AG09319 (cell line): ENCODE measurements around the gene VDAC1.
"Not testable (repeated sequence)": the region's sequence is repeated elsewhere in the genome, so short reads cannot be mapped to it uniquely, and the experiment has no call there.

ENCODE experiments used
- DNase-seq: peaks from one replicate; pipeline ENCODE4 v3.0.0-alpha.2; 2010; ENCODE audit warnings: low read depth; ENCODE audit errors: extremely low read depth
- TF ChIP-seq, protein P1 (sequence below): IDR thresholded peaks from 2 replicates; pipeline ENCODE4 v1.5.1; 2011; ENCODE audit warnings: low read depth, mild to moderate bottlenecking, inconsistent platforms, low read length, moderate library complexity

The VDAC1 gene

DNA sequence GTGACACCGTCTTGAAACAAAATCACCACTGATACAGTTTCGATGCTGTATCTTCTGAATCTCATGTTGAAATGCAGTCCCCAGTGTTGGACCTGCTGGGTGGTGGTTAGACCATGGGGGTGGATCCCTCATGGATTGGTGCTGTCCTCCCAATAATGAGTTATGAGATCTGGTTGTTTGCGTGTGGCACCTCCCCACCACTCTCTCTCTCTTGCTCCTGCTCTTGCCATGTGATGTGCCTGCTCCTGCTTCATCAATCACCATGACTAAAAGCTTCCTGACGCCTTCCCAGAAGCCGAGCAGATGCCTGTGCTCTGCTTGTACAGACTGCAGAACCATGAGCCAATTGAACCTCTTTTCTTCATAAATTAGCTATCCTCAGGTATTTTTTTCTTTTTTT, 21.1 kb downstream of the VDAC1 start:
- TF ChIP-seq, protein P1, sequence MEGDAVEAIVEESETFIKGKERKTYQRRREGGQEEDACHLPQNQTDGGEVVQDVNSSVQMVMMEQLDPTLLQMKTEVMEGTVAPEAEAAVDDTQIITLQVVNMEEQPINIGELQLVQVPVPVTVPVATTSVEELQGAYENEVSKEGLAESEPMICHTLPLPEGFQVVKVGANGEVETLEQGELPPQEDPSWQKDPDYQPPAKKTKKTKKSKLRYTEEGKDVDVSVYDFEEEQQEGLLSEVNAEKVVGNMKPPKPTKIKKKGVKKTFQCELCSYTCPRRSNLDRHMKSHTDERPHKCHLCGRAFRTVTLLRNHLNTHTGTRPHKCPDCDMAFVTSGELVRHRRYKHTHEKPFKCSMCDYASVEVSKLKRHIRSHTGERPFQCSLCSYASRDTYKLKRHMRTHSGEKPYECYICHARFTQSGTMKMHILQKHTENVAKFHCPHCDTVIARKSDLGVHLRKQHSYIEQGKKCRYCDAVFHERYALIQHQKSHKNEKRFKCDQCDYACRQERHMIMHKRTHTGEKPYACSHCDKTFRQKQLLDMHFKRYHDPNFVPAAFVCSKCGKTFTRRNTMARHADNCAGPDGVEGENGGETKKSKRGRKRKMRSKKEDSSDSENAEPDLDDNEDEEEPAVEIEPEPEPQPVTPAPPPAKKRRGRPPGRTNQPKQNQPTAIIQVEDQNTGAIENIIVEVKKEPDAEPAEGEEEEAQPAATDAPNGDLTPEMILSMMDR: no peak
- DNase-seq: no peak

DNA sequence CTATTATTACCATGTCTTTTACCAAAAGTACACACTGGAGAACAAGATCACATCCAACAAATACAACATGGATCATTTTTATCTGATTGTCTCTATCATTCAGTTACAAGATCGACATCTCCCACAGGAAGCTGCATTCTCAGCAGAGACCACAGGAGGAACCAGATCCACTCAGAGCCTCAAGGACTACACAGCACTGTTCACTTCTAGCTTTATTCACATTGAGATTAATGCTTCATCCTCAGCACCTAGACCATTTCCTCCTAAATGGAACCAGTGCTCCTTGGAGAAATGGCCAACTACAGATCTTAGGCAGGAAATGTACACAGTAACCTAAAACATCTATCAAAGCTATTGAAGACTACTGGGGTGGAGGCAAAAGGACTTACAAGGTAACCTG, 23.1 kb downstream of the VDAC1 start:
- DNase-seq: no peak
- TF ChIP-seq, protein P1: no peak

DNA sequence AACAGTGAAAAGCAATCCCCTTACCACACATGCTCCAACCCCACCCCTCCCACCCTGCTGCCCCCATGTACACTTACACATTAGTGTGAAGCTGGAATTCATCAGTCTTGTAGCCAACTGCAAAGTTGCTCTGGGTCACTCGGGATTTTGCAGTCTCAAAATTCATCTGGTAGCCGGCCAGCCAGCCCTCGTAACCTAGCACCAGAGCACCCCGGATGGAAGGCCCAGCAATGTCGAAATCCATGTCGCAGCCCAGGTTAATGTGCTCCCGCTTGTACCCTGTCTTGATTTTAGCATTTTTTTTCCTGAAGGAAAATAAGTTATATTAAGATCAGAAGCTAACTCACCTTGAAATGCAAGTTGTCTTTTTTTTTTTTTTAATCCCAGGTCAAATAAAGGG, 24.1 kb downstream of the VDAC1 start:
- TF ChIP-seq, protein P1: no peak

DNA sequence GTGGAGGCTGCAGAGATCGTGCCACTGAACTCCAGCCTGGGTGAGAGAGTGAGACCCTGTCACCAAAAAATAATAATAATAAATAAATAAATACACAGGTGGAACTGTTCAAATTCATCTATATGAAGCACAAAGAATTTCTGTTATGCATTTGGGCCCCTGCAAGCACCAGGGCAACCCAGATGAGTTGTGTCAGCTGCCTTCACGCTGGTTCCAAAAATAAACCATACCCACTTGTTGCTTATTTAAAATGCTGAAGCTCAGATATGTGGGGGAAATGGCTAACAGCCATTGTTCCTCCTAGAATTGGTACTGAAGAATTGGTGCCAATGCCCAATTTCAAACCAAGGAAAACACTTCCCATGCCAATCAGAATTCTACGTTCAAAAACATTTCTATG, 25.8 kb downstream of the VDAC1 start:
- no peak for DNase-seq
- TF ChIP-seq, protein P1: no peak

More for the DNA sequence above, 24.1 kb downstream of the VDAC1 start:
- no peak for DNase-seq

DNA sequence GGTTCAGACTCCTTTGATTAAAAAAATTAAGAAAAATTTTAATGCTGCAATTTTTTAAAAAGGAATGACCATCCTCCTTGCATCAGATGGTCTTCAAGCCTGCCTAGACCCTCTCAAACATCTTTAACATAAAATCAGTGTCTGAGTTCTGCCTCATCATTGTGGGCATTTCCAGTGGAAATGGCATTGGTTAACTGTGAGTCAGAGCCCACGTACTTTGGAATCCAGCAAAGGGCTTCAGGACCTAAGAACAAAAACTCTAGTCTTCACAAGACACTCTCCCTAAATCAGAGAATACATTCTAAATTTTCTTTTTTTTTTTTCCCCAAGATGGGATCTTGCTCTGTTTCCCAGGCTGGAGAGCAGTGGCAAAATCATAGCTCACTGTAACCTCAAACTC, 26.9 kb downstream of the VDAC1 start:
- TF ChIP-seq, protein P1: no peak
- no peak for DNase-seq

DNA sequence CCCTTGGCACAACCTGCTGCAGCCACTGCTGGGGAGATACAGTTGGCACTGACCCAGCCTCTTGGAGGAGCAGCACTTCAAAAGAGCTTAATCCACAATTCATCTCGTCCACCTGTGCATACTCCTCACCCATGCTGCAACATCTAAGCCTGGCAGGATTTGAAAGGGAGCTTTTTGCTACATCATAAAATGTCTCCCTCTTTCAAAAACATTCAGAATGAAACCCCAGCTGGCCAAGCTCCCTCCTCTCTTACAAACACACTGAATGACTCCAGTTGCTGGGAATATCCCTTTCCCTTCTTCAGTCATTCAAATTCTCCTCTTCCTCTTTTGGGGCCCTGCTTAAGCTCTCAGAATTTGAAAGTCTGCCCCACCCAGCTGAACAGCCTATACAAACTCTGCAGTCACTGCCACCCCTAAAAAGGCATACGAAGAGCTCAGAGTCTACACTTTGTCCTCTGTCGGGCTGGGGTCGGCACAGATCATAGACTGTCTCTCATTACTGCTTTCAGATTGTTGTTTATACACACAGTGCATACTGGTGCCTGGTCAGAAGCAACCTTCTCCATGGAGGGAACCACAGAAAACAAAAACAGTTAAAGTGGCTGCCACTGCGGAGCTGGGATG, 27.5 kb downstream of the VDAC1 start:
- DNase-seq: no peak
- TF ChIP-seq, protein P1: no peak

DNA sequence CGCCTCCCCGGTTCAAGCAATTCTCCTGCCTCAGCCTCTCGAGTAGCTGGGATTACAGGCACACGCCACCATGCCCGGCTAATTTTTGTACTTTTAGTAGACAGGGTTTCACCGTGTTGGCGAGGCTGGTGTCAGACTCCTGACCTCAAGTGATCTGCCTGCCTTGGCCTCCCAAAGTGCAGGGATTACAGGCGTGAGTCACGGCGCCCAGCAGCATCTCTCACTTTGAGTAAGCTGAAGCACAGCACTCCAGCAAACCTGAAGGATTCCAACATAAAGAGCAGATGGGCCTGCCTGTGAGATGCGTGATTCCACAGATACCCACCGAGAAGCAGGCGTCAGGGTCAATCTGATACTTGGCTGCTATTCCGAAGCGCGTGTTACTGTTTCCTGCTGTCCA, 29.2 kb downstream of the VDAC1 start:
- DNase-seq: not testable (repeated sequence)

DNA sequence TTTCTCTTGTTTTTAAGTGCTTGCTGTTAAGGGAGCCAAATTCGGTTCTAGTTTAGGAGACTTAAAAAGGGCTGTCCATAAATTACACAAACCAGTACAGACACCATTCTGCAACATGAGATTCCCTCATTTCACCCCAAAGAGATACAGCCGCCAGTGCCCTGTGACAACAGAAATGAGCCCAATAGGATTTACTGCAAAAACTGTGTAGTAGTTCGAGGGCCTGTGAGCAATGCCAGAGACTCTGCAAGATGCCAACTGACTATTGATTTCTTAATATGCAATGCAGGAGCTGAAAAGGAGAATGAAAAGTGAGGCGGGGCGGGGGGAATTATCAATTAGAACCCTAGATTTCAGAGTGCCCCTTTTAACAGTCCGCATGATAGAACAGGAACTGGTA, 30.6 kb downstream of the VDAC1 start:
- TF ChIP-seq, protein P1: no peak
- no peak for DNase-seq
